ENCODE measurements around the gene USP31.
"Not testable (repeated sequence)": the region's sequence is repeated elsewhere in the genome, so short reads cannot be mapped to it uniquely, and the experiment has no call there.

Gene USP31

DNA sequence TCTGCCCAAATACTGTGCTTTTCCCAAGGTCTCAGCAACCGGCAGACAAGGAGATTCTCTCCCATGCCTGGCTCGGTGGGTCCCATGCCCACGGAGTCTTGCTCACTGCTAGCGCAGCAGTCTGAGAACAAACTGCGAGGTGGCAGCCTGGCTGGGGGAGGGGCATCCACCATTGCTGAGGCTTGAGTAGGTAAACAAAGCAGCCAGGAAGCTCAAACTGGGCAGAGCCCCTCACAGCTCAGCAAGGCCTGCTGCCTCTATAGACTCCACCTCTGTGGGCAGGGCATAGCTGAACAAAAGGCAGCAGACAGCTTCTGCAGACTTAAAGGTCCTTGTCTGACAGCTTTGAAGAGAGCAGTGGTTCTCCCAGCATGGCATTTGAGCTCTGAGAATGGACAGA is 55.1 kb downstream of the USP31 start:
- DNase-seq (ENCODE audit: low read depth in 2 of 2): not testable (repeated sequence)

DNA sequence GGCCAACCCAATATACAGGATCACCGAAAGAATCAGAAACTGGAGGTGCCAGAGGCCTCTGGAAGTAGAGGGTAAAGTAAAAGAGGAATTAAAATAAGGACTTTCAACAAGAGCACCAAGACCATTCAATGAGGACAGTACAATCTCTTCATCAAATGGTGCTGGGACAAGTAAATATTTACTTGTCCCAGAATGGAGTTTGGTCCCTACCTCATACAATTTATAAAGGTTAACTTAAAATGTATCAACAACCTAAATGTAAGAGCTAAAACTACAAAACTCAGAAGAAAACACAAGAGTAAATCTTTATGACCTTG is 56.5 kb downstream of the USP31 start:
- DNase-seq (ENCODE audit: low read depth in 2 of 2): no peak

DNA sequence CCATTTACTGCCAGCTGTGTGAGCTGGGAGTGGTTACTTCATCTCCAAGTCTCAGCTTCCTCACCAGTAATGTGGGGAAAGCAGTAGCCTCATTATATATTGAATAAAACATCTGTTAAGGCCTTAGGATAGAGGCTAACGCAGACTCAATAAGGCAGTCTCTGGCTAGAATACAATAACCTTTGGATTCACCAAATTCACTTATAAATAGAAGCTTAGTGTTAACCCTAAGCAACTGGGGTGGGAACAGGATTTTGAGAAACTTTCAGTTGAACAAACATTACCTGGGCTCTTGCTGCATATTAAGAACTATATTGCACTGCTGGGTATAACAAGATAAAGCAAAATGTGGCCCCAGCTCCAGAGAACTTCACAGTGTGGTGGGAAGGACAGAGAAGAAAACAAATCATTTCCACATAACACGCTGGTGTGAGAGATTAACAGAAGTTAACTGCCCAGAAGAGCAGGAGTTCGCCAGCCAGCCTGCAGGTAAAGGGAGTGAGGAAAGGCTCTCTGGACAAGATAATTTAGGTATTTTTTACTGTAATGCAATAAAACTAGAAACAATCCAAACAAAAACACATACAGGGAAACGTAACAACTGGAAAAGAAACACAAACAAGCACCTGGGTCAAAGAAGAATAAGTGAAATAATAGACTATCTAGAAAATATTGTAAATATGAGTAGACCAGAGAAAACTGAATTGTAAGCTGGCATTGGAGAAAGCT is 57.0 kb downstream of the USP31 start:
- no peak for DNase-seq (ENCODE audit: low read depth in 2 of 2)

DNA sequence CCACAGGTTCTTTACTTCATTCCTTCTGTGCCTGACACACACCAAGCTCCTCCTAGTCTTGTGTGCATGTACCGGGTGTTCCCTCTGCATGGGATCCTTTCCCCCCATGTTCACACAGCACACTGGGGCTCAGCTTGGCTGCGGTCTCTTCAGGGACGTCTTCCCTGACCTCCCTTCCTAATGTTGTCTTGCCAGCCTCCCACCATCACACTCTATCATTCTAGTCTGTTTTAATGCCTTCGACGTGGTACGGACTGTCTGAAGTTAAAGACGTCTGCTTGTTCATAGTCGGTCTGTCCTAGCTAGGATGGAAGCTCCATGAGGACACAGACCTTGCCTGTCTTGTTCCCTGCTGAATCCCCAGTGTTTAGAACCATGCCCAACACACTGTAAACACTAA is 60.1 kb downstream of the USP31 start:
- DNase-seq (ENCODE audit: low read depth in 2 of 2): no peak

DNA sequence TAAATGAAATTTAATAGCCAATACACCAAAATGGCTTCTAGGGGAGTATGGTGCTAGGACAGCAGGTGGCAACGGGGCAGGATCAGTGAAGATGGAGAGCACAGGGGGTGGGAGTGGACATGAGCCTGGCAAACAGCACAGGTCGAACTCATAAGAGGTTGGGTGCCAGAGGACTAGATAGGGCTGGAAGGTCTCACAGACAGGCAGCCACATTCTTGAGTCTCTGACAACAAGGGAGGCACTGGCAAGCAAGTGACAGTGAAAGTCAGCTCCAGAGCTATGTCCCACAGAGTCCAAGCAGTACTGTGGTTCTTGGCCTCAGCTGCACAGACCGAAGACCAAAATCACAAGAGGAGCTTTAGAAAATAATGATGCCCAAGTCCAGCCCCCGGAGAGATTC is 61.2 kb downstream of the USP31 start:
- DNase-seq (ENCODE audit: low read depth in 2 of 2): no peak

DNA sequence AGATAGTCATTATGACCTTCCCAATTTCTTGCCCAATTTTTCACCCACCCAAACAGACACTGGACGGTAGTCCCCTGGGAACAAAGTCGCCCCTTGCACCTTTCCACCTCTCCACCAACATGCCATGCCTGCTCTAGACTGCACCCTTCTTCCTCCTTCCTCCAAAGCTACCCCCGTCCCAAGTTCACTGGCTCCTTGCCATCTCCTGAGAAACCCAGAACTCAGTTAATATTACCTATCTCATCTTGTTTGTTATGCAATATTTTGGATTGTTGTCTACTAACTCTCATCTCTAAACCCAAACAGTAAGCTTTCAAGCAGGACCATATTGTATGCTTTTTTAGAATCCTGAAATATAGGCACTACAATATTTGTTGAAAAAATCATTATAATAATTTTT is 63.3 kb downstream of the USP31 start:
- no peak for DNase-seq (ENCODE audit: low read depth in 2 of 2)

DNA sequence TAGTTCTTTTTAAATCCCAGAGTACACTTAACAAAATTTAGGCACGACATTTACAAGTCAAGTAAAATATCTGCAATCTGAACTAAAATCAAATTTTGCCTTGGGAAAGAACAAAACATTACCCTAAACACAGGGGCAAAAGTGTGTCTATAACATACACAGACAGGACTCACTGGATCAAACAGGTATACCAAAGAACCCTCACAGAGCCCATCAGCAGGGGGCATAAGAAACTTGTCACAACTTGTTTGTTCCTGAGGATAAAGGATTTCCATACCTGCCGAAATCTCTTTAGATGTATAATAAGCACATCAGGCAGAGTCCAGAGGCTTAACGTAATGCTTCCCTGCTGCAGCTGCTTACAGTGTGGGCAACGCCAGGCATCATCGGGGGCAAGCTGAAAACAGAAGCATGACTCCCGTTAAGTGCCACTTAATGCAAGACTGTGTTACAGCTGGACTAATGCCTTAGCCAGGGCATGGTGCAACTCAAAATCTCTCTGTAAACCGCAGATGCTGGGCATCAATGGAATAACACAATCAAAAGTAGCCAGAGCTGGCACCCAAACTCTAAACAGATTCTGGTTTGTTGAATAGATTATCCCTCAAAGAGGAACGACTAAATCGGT is 67.0 kb downstream of the USP31 start:
- DNase-seq (ENCODE audit: low read depth in 2 of 2): no peak

DNA sequence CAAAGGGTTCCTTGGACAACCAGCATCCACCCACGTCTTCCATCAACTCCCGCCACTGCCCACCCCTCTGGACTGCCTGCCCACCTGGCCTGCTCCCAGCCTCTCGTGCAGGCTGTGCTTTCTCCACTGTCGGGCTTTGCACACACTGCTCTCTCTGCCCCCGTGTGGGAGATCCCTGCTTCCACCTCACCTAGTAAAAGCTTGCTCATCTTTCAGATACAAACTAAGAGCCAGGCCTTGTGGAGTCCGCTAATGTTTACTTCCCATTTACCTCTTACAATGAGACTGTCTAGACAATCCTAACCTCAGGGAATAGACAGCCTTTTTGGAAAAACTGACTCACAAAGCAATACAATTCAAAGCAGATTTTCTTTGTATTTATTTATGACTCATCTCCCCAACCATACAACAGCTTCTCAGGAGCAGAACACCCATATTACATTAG is 67.6 kb downstream of the USP31 start:
- no peak for DNase-seq (ENCODE audit: low read depth in 2 of 2)

DNA sequence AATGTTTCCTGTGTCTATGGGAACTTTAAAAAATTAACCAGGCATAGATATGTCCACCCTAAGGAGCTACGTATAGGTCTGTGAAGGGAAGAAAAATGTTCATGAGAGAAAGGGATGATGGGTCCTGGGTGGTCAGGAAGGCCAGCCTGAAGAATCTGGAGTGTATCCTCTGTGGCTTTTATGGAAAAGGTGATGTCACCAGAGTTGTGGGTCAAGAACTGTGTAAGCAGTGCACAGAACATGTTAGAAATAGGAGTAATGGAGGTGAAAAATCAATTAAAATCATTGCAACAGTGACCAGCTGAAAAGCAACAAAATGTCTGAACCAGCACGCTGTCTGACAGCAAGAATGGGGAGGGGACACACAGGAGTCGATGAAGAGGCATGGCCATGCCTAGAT is 68.5 kb downstream of the USP31 start:
- no peak for DNase-seq (ENCODE audit: low read depth in 2 of 2)

DNA sequence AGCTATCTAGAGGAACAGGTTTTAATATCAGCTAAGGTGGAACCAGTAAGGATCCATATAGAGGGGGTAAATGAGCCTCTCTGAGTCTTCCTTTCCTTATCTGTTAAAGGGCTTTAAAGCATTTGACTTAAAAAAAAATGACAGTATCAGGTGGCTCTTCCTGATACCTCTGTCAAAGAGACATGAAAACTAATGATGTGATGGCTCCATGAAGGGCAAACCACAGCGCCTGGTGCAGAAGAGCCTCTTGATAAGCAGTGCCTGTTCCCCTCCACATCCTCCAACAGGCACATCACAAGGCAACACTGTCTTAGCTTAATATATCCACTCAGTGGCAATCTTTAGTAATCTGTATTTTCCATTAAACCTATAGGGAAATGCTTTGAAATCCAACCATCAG is 68.9 kb downstream of the USP31 start:
- no peak for DNase-seq (ENCODE audit: low read depth in 2 of 2)

DNA sequence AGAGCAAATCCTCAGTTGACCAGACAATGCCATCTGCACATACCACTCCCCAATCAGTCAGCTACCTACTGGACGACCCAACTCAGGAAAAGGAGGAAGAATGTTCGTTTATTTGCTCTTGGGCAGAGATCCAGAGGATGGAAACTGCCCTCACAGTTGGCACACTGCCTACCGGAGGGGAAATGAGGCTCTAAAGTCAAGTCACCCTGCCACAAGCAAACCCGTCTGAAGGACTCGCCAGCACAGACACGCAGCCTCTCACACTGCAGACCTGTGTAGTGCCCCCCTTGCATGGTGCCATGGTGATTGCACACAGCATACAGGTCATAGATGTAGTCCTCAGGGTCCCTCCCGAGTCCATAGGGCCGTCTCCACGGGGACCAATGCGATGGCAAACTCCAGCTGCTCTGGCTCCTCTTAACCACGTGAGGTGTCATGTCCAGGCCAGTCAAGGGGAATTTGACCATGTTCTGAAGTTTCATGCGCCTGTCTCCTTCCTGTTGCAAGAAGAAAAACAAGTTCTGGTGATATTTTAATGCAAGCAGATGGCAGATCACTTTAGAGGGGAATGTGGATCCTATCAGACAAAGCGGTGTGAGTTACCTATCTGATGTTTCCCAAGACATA is 69.5 kb downstream of the USP31 start:
- no peak for DNase-seq (ENCODE audit: low read depth in 2 of 2)

DNA sequence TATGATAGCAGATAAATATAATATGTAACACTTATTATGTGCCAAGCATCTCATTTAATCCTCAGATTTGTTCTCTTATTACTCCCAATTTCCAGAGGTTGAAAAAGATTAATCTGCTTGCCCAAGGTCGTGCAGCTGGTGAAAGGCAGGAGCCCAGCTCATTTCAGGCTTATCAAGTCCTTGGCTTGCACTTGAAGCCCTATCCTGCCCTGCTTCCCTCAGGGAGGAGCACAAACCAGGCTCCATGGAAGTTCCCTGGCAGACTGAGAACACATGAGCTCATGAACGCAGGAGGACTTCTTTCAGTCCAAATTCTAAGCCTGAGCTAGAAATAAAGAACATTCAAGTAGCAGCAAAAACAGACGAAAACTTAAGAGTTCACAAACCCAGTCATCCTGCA is 74.8 kb downstream of the USP31 start:
- no peak for DNase-seq (ENCODE audit: low read depth in 2 of 2)

DNA sequence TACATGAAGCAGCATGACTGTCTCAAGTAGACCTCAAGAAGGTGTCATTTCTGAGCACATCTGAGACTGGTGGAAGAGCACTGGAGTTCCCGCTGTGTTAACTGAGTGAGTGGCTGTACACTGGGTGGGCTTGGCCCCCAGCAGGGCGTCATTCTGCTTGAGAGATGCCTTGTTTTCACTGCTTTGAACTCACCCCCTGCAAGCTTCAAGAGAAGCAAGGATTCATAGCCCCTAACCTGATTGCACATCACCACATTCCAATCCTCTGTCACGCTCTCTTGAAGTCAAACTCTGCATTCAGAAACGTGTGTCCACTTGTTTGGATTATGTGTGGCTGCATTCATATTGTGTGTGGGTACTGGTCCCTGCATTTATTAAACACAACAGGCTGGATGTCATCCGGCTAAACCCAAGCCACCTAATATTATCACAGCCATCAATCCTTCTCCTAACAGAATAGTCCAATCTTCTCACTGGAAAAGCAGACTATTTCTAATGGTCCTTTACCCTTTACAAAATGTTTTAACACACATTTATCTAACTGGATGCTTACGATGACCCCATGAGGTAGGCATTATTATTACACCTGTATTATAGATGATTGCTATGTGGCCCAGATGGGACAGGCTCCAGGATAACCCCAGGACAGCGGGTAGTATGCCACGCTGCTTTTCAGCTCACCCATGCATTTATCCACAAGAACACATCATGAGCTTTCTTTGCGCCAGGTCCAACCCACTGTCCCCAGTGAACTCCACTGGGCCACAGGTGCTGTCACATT is 76.3 kb downstream of the USP31 start:
- DNase-seq (ENCODE audit: low read depth in 2 of 2): no peak

DNA sequence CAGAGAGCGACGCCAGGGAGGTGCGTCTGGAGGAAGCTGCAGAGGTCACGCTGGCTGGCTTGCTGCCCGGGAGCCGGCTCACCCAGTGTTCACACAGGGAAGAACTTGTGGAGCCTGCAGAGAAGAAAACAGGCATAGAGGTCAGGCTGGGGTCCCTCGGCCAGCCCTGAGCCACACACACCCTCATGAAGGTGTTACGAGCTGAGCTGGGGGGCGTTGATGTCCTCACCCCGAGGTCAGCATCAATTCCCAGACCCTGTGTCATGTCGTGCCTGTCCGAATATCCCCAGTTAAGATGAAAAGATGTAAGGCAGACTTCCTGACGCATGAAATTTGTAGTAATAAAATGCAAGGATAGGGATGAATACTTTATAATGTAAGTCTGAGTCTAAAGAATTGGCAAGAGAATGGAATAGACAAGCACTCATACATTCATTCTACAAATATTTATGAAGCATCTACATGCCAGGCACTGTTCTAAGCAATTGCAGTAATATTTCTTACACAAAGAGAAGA is 77.1 kb downstream of the USP31 start:
- DNase-seq (ENCODE audit: low read depth in 2 of 2): no peak

DNA sequence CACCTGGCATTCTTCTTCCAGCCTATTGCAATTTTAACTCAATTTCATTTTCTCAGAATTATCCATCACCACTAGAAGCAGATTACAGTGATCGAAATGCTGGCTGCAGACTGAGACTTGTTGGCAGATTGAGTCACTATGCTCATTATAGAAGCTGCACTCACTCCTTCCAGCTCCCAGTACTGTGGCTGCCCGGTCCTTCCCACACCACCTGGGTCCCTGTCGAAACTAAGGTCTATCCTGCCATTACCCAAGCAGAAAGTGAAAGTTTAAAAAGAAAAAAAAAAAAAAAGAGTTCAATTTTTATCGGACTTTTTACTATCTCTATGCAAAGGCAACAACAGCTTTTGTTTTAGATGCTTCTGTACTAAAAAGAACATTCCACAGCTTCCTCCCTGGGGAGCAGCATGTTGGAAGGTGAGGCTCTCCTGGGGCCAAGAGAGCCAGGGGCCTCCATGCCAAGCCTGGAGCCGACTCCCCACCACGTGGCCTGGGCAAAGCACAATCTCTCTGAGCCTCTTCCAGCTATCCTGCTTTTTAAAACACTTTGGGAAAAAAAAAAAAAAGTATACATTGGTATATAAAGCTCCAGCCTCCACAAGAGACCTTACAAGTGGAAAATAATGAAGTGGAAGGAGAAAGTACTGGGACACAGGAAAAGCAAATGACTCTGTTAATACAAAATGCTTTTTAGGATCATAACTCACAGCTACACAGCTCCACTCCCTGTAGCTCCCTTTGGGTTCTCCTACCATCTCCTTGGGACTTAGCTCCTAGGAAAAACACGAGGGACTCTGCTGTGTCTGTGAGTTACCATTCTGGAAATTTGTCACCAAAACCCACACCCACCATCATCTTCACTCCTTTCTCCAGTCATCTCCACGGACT is 77.8 kb downstream of the USP31 start:
- DNase-seq (ENCODE audit: low read depth in 2 of 2): no peak

DNA sequence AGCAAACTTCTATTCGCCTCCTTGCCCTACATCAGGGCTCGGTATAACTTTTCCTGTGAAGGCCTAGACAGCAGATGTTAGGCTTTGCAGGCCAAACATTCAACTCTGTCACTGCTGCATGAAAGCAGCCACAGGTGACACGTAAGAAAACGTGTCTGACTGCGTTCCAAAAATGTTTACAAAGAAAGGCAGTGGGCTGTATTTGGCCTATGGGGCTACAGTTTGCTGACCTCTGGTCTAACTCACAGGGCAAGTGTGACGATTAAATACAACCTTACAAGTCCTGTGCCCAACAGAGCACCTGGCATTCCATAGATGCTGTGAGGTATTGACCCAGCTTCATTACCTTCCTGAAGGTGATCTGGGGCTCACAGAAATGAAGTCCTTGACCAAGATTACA is 79.4 kb downstream of the USP31 start:
- DNase-seq (ENCODE audit: low read depth in 2 of 2): no peak

DNA sequence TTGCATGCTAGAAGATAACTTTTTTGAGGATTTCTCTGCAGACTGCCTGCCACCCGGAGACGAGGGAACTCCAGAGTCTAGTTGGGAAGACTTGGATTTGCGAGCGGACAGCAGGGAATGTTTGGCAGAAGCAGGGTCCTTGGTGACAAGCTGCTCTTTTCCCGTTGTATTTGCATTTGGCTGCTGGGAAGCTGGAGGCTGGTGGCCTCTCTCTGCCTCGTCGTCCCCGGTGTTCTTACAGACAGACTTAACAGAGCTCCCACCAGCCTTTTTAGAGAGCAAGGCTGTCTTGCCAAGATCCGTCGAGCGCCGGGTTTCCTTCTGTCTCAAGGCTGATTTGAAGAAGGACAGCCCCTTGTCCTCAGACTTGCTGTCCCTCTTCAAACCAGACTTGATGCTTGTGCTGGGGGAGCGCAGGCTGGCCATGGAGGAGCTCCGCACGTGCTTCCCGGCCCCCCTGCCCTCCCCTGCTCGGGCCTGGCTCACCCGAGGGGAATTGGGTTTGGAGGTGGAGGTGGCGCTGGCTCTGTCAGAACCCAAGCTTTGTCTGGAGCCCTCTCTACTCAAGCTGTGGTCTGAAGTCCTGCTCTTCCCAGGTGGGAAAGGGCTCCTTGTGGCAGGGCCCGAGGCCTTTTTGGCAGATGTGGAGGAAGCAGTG is 81.0 kb downstream of the USP31 start:
- no peak for DNase-seq (ENCODE audit: low read depth in 2 of 2)

DNA sequence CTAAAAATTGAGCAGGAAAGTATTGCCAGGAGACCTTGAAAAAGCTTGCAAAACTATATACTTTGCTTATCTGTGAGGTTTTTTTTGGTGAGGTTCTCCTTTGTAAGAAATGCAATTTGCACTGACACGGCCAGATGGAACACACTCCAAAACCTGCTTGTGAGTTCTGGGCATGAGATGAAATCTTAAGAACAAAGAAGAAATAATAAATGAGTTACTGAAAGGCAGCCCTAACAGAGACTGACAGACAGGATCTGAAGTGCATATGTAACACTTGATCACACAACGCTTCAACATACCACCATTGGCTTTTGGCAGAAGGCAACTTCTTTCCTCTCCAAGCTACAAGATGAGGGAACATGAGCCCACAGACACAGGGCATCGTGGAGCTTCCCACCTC is 82.6 kb downstream of the USP31 start:
- no peak for DNase-seq (ENCODE audit: low read depth in 2 of 2)

DNA sequence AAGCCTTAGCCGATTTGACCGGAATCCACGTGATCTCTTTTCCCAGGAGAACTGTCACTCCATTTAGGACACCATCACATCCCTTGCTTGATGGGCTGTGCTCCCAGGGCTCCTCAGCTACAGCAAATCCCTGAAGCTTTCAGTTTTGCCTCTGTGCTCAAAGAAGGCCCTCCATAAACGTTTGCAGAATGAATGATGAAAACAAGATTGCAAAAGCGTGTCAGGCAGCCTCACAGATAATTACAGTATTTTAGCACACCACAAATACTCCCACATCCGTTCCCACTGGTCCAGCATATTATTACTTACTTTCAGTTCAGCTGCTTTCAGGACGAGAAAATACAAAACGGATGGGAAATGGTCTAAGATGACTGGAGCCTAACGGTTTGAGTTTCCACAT is 84.6 kb downstream of the USP31 start:
- no peak for DNase-seq (ENCODE audit: low read depth in 2 of 2)

DNA sequence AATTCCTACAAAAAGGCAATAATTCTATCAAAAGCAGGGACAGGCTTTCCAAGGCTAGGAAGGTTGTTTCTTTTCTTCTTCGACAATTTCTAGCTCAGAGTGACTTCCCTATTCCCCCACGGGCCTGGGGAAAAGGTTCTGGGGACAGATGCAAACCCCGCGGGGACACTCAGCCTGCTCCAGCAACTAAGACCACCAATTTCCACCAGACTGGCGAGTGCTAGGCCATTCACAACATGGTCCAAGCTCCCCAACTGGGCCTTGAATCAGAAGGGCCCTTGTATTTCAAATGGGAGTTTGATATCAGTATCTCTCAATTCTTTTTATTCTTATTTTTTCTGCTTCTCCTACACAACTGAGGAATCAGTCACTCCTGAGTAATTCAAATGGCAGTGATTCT is 86.7 kb downstream of the USP31 start:
- no peak for DNase-seq (ENCODE audit: low read depth in 2 of 2)

DNA sequence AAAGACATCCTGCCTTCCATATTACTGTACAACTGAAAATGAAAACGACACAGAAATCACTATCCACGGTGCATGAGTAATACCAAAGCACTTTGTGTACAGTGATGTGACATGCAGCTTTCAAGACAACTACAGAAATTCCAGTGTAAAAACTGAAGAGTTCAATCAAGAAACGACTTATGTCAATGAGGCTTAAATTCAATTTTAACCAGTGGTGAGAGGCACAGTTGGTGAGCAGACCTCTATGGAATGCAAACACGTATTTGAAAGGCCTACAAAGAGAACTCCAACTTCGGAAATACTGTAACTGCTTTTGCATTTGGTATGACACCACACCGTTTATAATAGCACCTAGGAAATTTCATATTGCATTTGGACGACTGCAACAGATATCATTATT is 87.6 kb downstream of the USP31 start:
- DNase-seq (ENCODE audit: low read depth in 2 of 2): no peak
